Measurements from ENCODE around the gene CLCN1. TPM values are rescaled to one million over a fixed set of nuclear protein-coding genes. Genes with fewer than 3 reads are reported as not detected.

The CLCN1 gene
- total and polyA plus RNA-seq, 2 of the 8 experiments (the other 6 are each of a cell fraction or from before 2014, with no cell fraction given), result 0.36 to 0.41 TPM

DNA sequence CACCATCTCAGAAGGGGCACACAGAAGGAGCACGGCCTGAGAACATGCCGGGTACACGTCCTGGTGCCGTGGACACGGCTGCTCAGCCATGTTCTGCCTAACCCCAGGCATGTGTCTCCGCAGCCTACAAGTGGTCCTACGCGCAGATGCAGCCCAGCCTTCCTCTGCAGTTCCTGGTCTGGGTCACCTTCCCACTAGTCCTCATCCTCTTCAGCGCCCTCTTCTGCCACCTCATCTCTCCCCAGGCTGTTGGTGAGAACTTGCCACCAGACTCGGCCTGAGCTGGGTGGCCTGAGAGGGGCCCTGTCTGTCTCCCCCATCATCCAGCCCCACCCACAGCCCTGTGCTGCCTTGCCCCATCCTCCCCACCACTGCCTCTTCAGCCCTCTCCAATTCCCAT, 5.3 kb downstream of the CLCN1 start:
- H4K20me1 ChIP-seq (replicated peaks in 1 of 2; ENCODE audit: control insufficient read depth in 1 of 2, insufficient read depth in 2 of 2, low read length in 2 of 2), result no peaks in the 10 kb centered on the region
- no peaks in the 10 kb centered on the region for H3K27me3 ChIP-seq (replicated peaks in 1 of 4; ENCODE audit: control insufficient read depth in 3 of 4, extremely low read depth in 1 of 4, insufficient read depth in 3 of 4, low read length in 3 of 4)
- H2BK5ac ChIP-seq (ENCODE audit: low read depth, low read length), result no peak overlapping the region
- H4K91ac ChIP-seq (replicated peaks; ENCODE audit: insufficient read length, low read length), result no peak overlapping the region
- H3K27ac ChIP-seq (ENCODE audit: low read depth, low read length), result no peak overlapping the region
- ChIA-PET POLR2A (ENCODE audit: partially characterized antibody) (interaction anchor here (1.2 kb wide), 1 partner anchor 9 kb away, joined by 5 read pairs; no protein-coding TSS in a partner anchor), CTCF (ENCODE audit: partially characterized antibody) (interaction anchor here (0.8 to 4.5 kb wide), 14 partner anchors 9 to 96 kb away, joined by 3 to 30 read pairs (median 3); no protein-coding TSS in a partner anchor)
- 84% methylated on average over 10 of the region's 10 CpGs; no CpG with 5 or more reads in 1 of the 2 experiments for WGBS, 2 experiments (ENCODE audit: extremely low coverage in 1 of 2, insufficient coverage in 1 of 2, insufficient read length in 1 of 2, insufficient replicate concordance in 2 of 2, low coverage in 1 of 2, low lambda C conversion rate in 2 of 2, missing lambda C conversion rate in 1 of 2)
- H2AK5ac ChIP-seq (ENCODE audit: low read depth, low read length), result no peak overlapping the region
- H2BK120ac ChIP-seq (replicated peaks; ENCODE audit: low read depth, low read length), result no peak overlapping the region
- no peak overlapping the region for H3K56ac ChIP-seq (replicated peaks; ENCODE audit: insufficient read length, low read depth, low read length)
- H3K4me1 ChIP-seq (replicated peaks in 1 of 4; ENCODE audit: control insufficient read depth in 3 of 4, insufficient read depth in 4 of 4, low read length in 3 of 4), result peaks cover 0 to 5% (median 0%) of the 10 kb centered on the region in 4 experiments; a peak in 1 of 7 replicates
- FAIRE-seq (no peak), DNase-seq (ENCODE audit: low read depth in 1 of 2, low spot score in 2 of 2) (no peak)
- no peaks in the 10 kb centered on the region for H3K79me2 ChIP-seq (ENCODE audit: control insufficient read depth in 1 of 2, insufficient read depth in 2 of 2, low read length in 2 of 2)
- H4K5ac ChIP-seq (ENCODE audit: insufficient read length, low read depth, low read length), result no peak overlapping the region
- no peak overlapping the region for H2BK15ac ChIP-seq (ENCODE audit: low read length)
- no peaks in the 10 kb centered on the region for H3K36me3 ChIP-seq (ENCODE audit: control insufficient read depth in 2 of 4, insufficient read depth in 4 of 4, low read length in 3 of 4)
- H2AFZ ChIP-seq (ENCODE audit: low read length), result no peak overlapping the region
- H4K8ac ChIP-seq (ENCODE audit: extremely low read depth, insufficient read depth, low read length), result no peak overlapping the region
- H3K79me1 ChIP-seq (ENCODE audit: low read depth, low read length), result no peaks in the 10 kb centered on the region
- no peak overlapping the region for H3K9ac ChIP-seq (replicated peaks in 1 of 4; ENCODE audit: extremely low read depth in 1 of 4, low read depth in 3 of 4, low read length in 3 of 4)
- no peaks in the 10 kb centered on the region for H3K9me3 ChIP-seq (ENCODE audit: insufficient read depth in 2 of 2, low read depth in 1 of 2, low read length in 1 of 2)
- H3K4ac ChIP-seq (replicated peaks; ENCODE audit: insufficient read length, low read depth, low read length), result no peak overlapping the region
- H3K23ac ChIP-seq (ENCODE audit: insufficient read length), result no peak overlapping the region
- H3K23me2 ChIP-seq (ENCODE audit: low read depth, low read length), result no peaks in the 10 kb centered on the region
- H3K4me2 ChIP-seq (ENCODE audit: insufficient read depth in 1 of 2, low read depth in 2 of 2, low read length in 2 of 2), result no peak overlapping the region
- no peak overlapping the region for H3K14ac ChIP-seq (ENCODE audit: insufficient read length)
- H3K4me3 ChIP-seq (ENCODE audit: extremely low read depth in 1 of 4, insufficient read depth in 2 of 4, low read depth in 3 of 4, low read length in 4 of 4), result no peak overlapping the region
- no peak overlapping the region for H3K18ac ChIP-seq (ENCODE audit: extremely low read depth, low read length)
- TF ChIP-seq, protein P1, sequence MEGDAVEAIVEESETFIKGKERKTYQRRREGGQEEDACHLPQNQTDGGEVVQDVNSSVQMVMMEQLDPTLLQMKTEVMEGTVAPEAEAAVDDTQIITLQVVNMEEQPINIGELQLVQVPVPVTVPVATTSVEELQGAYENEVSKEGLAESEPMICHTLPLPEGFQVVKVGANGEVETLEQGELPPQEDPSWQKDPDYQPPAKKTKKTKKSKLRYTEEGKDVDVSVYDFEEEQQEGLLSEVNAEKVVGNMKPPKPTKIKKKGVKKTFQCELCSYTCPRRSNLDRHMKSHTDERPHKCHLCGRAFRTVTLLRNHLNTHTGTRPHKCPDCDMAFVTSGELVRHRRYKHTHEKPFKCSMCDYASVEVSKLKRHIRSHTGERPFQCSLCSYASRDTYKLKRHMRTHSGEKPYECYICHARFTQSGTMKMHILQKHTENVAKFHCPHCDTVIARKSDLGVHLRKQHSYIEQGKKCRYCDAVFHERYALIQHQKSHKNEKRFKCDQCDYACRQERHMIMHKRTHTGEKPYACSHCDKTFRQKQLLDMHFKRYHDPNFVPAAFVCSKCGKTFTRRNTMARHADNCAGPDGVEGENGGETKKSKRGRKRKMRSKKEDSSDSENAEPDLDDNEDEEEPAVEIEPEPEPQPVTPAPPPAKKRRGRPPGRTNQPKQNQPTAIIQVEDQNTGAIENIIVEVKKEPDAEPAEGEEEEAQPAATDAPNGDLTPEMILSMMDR (IDR thresholded peaks at IDR 0.05; ENCODE audit: control extremely low read depth in 1 of 3, insufficient read depth in 1 of 3, low read depth in 1 of 3, low read length in 3 of 3), result peak in 2 of 3 experiments; percentile 13 to 14; a peak in 2 of 4 replicates
- no peak for TF ChIP-seq CREB1 (IDR thresholded peaks at IDR 0.05)
- no peak overlapping the region for H2BK20ac ChIP-seq (ENCODE audit: low read length)
- H2BK12ac ChIP-seq (ENCODE audit: low read depth, low read length), result peak overlapping the region; percentile 10; the same call in 1 of the 2 replicates
